GM10266 (cell line): ENCODE measurements around the gene UBA52.
"Not testable (repeated sequence)": the region's sequence is repeated elsewhere in the genome, so short reads cannot be mapped to it uniquely, and the experiment has no call there.

Experiments
- DNase-seq: peaks from one replicate; pipeline ENCODE4 v3.0.0; 2012; ENCODE audit errors: extremely low spot score
- TF ChIP-seq, protein P1 (sequence below): IDR thresholded peaks from 2 replicates; pipeline ENCODE4 v1.5.1; 2012; ENCODE audit warnings: mild to moderate bottlenecking, low read depth; ENCODE audit not compliant: control insufficient read depth, insufficient read depth; ENCODE audit errors: missing control alignments

The UBA52 gene

DNA sequence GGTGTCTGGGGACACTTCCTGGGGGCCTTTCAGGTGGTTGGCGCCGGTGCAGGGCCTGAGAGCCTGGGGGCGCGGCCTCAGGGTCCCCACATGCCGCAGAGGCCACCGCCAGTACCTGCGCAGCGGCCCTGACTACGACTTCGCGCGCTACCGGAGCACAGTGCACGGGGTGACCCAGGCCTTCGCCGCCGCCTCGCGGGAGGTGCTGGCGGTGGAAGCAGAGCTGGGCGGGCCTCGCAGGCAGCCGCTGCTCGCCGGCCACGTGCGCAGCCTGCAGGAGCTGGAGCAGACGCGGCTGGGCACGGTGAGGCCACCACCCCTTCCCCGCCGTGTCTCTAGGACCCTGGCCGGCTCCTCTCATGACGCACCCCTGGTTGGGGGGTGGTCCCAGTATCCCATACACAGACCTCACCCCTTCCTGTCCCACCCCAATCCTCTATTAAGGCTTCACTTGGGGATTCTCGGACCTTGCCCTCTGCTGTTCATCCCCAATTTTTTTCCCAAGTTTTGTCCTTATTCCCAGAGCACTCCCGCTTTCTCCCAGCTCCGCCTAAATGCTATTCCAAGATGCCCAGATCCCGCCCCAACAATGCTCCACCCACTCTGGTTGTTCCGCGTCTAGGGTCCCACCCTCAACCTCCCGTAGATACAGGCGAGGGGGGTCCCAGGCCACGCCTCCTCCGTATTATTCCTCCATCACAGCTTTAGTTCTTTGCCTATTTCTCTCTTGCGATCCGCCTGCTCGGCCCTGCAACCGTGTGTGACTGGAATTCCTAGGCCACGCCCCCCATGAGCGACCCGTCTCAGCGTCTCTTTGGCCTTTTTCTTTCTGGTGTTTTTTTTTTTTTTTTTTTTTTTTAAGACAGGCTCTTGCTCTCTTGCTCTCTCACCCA is 18.0 kb downstream of the UBA52 start:
- TF ChIP-seq, protein P1, sequence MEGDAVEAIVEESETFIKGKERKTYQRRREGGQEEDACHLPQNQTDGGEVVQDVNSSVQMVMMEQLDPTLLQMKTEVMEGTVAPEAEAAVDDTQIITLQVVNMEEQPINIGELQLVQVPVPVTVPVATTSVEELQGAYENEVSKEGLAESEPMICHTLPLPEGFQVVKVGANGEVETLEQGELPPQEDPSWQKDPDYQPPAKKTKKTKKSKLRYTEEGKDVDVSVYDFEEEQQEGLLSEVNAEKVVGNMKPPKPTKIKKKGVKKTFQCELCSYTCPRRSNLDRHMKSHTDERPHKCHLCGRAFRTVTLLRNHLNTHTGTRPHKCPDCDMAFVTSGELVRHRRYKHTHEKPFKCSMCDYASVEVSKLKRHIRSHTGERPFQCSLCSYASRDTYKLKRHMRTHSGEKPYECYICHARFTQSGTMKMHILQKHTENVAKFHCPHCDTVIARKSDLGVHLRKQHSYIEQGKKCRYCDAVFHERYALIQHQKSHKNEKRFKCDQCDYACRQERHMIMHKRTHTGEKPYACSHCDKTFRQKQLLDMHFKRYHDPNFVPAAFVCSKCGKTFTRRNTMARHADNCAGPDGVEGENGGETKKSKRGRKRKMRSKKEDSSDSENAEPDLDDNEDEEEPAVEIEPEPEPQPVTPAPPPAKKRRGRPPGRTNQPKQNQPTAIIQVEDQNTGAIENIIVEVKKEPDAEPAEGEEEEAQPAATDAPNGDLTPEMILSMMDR = peak; percentile 11
- DNase-seq = peak; percentile 84

DNA sequence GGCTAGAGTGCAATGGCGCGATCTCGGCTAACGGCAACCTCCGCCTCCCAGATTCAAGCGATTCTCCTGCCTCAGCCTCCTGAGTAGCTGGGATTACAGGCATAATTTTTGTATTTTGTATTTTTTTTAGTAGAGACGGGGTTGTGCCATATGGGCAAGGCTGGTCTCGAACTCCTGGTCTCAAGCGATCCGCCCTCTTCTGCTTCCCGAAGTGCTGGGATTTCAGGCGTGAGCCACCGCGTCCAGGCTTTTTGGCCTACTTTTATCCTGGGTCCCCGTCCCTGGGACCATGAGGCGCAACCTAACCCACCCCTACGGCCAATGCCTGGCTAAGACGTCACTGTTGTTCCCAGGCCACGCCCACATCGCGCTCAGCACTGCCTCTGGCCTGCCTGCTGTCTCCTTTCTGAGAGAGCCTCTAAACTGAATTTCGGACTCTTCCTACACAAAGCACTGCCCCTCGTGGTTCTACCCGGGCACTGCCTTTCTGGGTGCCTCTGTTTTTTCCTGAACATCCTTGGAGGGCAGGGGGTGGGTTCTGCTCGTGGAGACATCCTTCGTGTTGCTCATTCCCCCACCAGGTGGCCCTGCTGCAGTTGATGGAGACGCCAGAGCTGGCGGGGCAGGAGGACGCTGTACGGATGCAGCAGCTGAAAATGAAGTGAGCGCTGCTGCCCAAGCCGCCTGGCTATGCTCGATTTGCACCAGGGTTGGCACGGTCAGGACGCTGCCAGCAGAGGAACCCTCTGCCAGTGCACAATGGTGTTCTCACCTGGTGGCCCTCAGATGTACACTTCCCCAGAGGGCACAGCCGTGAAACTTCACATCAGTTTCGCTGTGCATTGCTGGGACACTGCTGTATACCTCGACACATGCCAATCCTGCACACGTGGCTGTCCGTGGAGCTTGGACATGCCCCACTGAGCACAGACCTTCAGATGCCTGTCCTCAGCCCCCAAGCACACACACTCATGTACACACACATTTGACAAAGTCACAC is 18.9 kb downstream of the UBA52 start:
- DNase-seq = no peak

DNA sequence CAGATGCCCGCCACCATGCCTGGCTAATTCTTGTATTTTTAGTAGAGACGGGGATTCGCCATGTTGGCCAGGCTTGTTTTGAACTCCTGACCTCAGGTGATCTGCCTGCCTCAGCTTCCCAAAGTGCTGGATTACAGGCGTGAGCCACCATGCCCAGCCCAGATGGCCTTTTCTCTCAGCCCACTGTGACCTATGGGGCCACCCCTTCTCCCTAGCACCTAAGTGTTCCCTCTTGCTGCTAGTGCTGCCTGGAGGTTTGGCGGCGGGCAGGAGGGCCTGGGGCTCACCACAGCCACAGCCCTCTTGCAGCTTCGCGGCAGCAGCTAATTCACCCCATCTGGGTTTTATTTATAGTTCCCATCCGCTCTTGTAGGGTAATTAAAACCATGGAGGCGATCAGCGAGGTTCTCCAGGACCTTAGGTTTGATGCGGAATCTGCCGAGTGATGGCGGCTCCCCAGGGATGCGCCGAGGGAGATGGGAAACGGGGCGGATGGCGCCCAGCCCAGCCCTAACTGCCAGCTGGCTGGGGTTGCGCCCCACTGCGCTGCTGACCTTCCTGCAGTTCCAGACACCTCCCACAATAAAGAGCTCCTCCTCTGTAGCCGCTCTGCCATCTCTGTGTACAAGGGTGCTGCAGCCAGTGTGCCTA is 20.2 kb downstream of the UBA52 start:
- TF ChIP-seq, protein P1 = no peak
- no peak for DNase-seq

More for the DNA sequence above, 18.9 kb downstream of the UBA52 start:
- TF ChIP-seq, protein P1 = peak; percentile 7

DNA sequence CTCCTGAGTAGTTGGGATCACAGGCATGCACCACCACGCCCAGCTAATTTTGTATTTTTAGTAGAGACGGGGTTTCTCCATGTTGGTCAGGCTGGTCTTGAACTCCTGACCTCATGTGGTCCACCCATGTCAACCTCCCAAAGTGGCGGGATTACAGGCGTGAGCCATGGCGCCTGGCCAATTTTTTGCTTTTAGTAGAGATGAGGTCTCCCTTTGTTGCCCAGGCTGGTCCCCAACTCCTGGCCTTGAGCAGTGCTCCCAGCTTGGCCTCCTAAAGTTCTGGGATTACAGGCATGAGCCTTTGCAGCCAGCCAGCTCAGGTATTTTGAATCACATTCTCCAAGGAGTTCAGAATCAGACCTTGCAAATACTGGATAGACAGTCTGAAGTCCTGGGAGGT is 21.1 kb downstream of the UBA52 start:
- not testable (repeated sequence) for DNase-seq

DNA sequence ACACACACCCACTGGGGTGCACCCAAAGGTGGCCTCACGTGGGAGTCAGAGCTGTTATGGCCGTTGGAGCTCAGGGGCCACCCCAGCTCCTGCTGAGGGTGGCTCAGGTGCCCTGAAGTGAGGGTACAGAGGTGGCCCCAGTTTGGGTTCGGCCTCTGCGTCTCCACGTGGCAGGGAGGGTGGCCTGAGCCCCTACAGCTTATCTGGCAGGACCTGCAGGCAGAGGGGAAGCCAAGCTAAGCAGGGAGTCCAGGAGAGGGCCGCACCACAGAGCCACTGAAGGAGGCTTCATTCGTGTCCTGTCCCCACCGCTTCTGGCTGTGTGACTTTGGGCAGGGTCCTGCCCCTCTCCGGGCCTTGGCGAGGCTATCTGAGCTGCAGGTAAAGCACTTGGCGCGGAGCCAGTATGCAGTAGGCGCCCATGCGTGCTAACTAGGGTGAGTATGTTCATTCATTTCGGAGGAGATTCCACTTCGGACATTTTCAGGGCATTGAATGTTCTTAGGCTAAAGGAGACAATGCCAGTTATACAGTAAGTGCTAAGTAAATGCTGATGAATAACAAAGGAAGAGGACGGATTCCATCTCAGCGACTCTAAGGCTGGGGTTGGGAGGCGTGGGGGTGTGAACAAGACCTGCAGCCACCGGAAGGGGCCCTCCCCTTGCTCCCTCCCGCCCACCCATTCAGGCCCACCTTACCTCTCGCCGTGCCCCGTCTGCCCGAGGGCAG is 21.9 kb downstream of the UBA52 start:
- TF ChIP-seq, protein P1 = no peak
- peak; percentile 57 for DNase-seq

DNA sequence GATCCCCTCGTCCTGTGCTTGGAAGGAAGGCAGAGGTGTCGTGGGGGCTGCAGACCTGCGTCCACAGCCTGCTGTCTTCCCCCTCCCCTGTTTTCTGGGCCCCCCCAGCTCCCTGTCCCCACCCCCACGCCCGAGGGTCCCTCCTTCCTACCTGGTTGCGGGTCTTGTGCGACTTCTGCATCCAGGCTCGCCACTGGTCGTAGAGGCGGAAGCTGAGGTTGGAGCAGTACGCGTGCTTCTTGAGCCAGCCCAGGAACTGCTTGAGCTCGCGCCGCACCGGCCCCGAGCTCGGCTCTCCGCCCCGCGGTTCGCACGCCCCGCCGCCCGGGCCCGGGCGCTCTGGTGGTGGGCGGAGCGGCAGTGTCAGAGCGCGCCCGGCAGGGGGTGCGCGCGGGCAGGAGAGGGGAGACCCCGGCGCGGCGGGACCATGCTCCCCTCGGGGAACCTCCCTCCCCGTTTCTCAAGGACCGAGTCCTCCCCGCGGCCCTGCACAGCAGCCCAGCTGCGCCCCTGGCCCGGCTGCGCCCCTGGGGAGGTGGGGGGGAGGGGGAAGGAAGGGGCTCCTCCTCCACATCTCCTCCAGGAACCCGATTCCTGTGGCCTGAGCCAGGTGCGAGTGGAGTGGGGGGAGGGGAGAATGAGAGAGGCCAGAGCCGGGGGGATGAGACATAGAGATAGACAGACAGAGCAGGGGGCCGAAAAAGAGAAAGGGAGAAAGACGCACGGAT is 22.6 kb downstream of the UBA52 start:
- TF ChIP-seq, protein P1 = peak; percentile 92
- DNase-seq = peak; percentile 97
